Fibroblast of skin of right biceps (primary cell): Measurements from ENCODE around the gene TMEM242.
A peak's percentile ranks its signal among the peaks of the same experiment; 100 is the strongest.

Experiments
- DNase-seq: peaks from one replicate; pipeline ENCODE4 v3.0.0-alpha.2; 2013

Gene TMEM242

GRCh38 chr6:157287247-157287850 is 36.0 kb downstream of the TMEM242 start:
- DNase-seq, result no peak

GRCh38 chr6:157285422-157285779 is 37.9 kb downstream of the TMEM242 start:
- no peak for DNase-seq

GRCh38 chr6:157284738-157285421 is 38.4 kb downstream of the TMEM242 start:
- DNase-seq, result no peak

- no peak for DNase-seq
These were observed 39.2 kb downstream of the TMEM242 start for GRCh38 chr6:157283900-157284737.

- no peak for DNase-seq
These were observed 39.9 kb downstream of the TMEM242 start for GRCh38 chr6:157283330-157283898.

- DNase-seq, result no peak
These were observed 41.0 kb downstream of the TMEM242 start for GRCh38 chr6:157282284-157282683.

- DNase-seq, result peak; percentile 8
These were observed 41.7 kb downstream of the TMEM242 start for GRCh38 chr6:157281570-157281969.

GRCh38 chr6:157280947-157281346 is 42.4 kb downstream of the TMEM242 start:
- no peak for DNase-seq

GRCh38 chr6:157280157-157280556 is 43.2 kb downstream of the TMEM242 start:
- no peak for DNase-seq

- DNase-seq, result no peak
These were observed 45.1 kb downstream of the TMEM242 start for GRCh38 chr6:157278171-157278570.

- no peak for DNase-seq
These were observed 46.6 kb downstream of the TMEM242 start for GRCh38 chr6:157276731-157277130.

GRCh38 chr6:157276134-157276532 is 47.2 kb downstream of the TMEM242 start:
- no peak for DNase-seq

GRCh38 chr6:157274471-157275226 is 48.7 kb downstream of the TMEM242 start:
- DNase-seq, result peak; percentile 71

GRCh38 chr6:157273756-157274470 is 49.4 kb downstream of the TMEM242 start:
- DNase-seq, result peak; percentile 27

GRCh38 chr6:157272866-157273755 is 50.2 kb downstream of the TMEM242 start:
- no peak for DNase-seq

- no peak for DNase-seq
These were observed 50.9 kb downstream of the TMEM242 start for GRCh38 chr6:157272372-157272771.

- DNase-seq, result no peak
These were observed 51.4 kb downstream of the TMEM242 start for GRCh38 chr6:157271911-157272310.

GRCh38 chr6:157271441-157271840 is 51.9 kb downstream of the TMEM242 start:
- DNase-seq, result no peak

GRCh38 chr6:157270916-157271315 is 52.4 kb downstream of the TMEM242 start:
- DNase-seq, result no peak

- DNase-seq, result no peak
These were observed 53.0 kb downstream of the TMEM242 start for GRCh38 chr6:157270308-157270707.

- DNase-seq, result peak; percentile 11
These were observed 54.0 kb downstream of the TMEM242 start for GRCh38 chr6:157269261-157269794.
